Measurements from ENCODE around the gene HNRNPA2B1.
A peak's percentile ranks its signal among the peaks of the same experiment; 100 is the strongest.
"Not testable (repeated sequence)": the region's sequence is repeated elsewhere in the genome, so short reads cannot be mapped to it uniquely, and the experiment has no call there.

The HNRNPA2B1 gene

GRCh38 chr7:26151650-26151952, 48.9 kb downstream of the HNRNPA2B1 start:
- Histone ChIP-seq H3K18ac (ENCODE audit: low read length) (no peak overlapping the region), H4K8ac (ENCODE audit: low read depth, low read length) (no peak overlapping the region), H3K9ac (ENCODE audit: low read length) (peak overlapping the region; percentile 65), H2BK5ac (ENCODE audit: low read length) (no peak overlapping the region), H2BK15ac (replicated peaks; ENCODE audit: low read depth) (no peak overlapping the region), H4K5ac (ENCODE audit: low read length) (no peak overlapping the region), H3K23ac (ENCODE audit: low read length) (no peak overlapping the region), H3K36me3 (ENCODE audit: control insufficient read depth, insufficient read depth, low read length) (no peaks in the 10 kb centered on the region), H3K4ac (ENCODE audit: low read depth, low read length) (no peak overlapping the region), H3K79me2 (ENCODE audit: control insufficient read depth, insufficient read depth, low read length) (peaks cover 26% of the 10 kb centered on the region), H2AK5ac (ENCODE audit: low read length) (no peak overlapping the region), H3K4me2 (ENCODE audit: low read length) (peak overlapping the region; percentile 53), H3K4me3 (ENCODE audit: low read length) (no peak overlapping the region), H3K27ac (ENCODE audit: low read depth, low read length) (no peak overlapping the region), H3K56ac (ENCODE audit: low read length) (peak overlapping the region; percentile 84), H3K79me1 (ENCODE audit: low read length) (no peaks in the 10 kb centered on the region), H2BK120ac (ENCODE audit: low read depth, low read length) (no peak overlapping the region), H3K27me3 (ENCODE audit: insufficient read depth, low read length, poor library complexity) (no peaks in the 10 kb centered on the region), H3K4me1 (ENCODE audit: control insufficient read depth, low read depth, low read length) (peaks cover 9% of the 10 kb centered on the region)
- DNase-seq: no peak
- no CpG with 5 or more reads among the region's 10 CpGs for WGBS (ENCODE audit: extremely low coverage, insufficient coverage, low lambda C conversion rate)

GRCh38 chr7:26151096-26151495, 49.5 kb downstream of the HNRNPA2B1 start:
- Histone ChIP-seq H3K27me3 (ENCODE audit: insufficient read depth, low read length, poor library complexity) (no peaks in the 10 kb centered on the region), H4K8ac (ENCODE audit: low read depth, low read length) (no peak overlapping the region), H3K4ac (ENCODE audit: low read depth, low read length) (no peak overlapping the region), H3K9ac (ENCODE audit: low read length) (no peak overlapping the region), H3K27ac (ENCODE audit: low read depth, low read length) (no peak overlapping the region), H3K18ac (ENCODE audit: low read length) (no peak overlapping the region), H3K4me1 (ENCODE audit: control insufficient read depth, low read depth, low read length) (peaks cover 9% of the 10 kb centered on the region), H4K5ac (ENCODE audit: low read length) (no peak overlapping the region), H2BK5ac (ENCODE audit: low read length) (no peak overlapping the region), H3K79me1 (ENCODE audit: low read length) (no peaks in the 10 kb centered on the region), H2AK5ac (ENCODE audit: low read length) (no peak overlapping the region), H3K56ac (ENCODE audit: low read length) (no peak overlapping the region), H3K36me3 (ENCODE audit: control insufficient read depth, insufficient read depth, low read length) (no peaks in the 10 kb centered on the region), H3K79me2 (ENCODE audit: control insufficient read depth, insufficient read depth, low read length) (peaks cover 23% of the 10 kb centered on the region), H2BK15ac (replicated peaks; ENCODE audit: low read depth) (no peak overlapping the region), H2BK120ac (ENCODE audit: low read depth, low read length) (no peak overlapping the region), H3K4me3 (ENCODE audit: low read length) (no peak overlapping the region), H3K23ac (ENCODE audit: low read length) (no peak overlapping the region), H3K4me2 (ENCODE audit: low read length) (no peak overlapping the region)
- no CpG with 5 or more reads among the region's 5 CpGs for WGBS (ENCODE audit: extremely low coverage, insufficient coverage, low lambda C conversion rate)
- no peak for DNase-seq

- Histone ChIP-seq H3K18ac (ENCODE audit: low read length) (no peak overlapping the region), H3K56ac (ENCODE audit: low read length) (no peak overlapping the region), H3K4ac (ENCODE audit: low read depth, low read length) (no peak overlapping the region), H3K27ac (ENCODE audit: low read depth, low read length) (no peak overlapping the region), H3K4me1 (ENCODE audit: control insufficient read depth, low read depth, low read length) (peaks cover 3% of the 10 kb centered on the region), H2AK5ac (ENCODE audit: low read length) (no peak overlapping the region), H2BK5ac (ENCODE audit: low read length) (no peak overlapping the region), H4K8ac (ENCODE audit: low read depth, low read length) (no peak overlapping the region), H3K79me2 (ENCODE audit: control insufficient read depth, insufficient read depth, low read length) (peaks cover 10% of the 10 kb centered on the region), H3K4me3 (ENCODE audit: low read length) (no peak overlapping the region), H3K9ac (ENCODE audit: low read length) (no peak overlapping the region), H2BK120ac (ENCODE audit: low read depth, low read length) (no peak overlapping the region), H3K23ac (ENCODE audit: low read length) (no peak overlapping the region), H3K27me3 (ENCODE audit: insufficient read depth, low read length, poor library complexity) (no peaks in the 10 kb centered on the region), H3K79me1 (ENCODE audit: low read length) (no peaks in the 10 kb centered on the region), H4K5ac (ENCODE audit: low read length) (no peak overlapping the region), H3K36me3 (ENCODE audit: control insufficient read depth, insufficient read depth, low read length) (no peaks in the 10 kb centered on the region), H3K4me2 (ENCODE audit: low read length) (no peak overlapping the region), H2BK15ac (replicated peaks; ENCODE audit: low read depth) (no peak overlapping the region)
- no peak for DNase-seq
- WGBS (ENCODE audit: extremely low coverage, insufficient coverage, low lambda C conversion rate): no CpG with 5 or more reads among the region's 1 CpG
Measured at GRCh38 chr7:26149391-26149977, 51.1 kb downstream of the HNRNPA2B1 start.

GRCh38 chr7:26148307-26148700, 52.2 kb downstream of the HNRNPA2B1 start:
- no CpG with 5 or more reads among the region's 29 CpGs for WGBS (ENCODE audit: extremely low coverage, insufficient coverage, low lambda C conversion rate)
- not testable (repeated sequence) for H3K23ac ChIP-seq (ENCODE audit: low read length); DNase-seq; H3K18ac ChIP-seq (ENCODE audit: low read length); H3K27me3 ChIP-seq (ENCODE audit: insufficient read depth, low read length, poor library complexity); H3K27ac ChIP-seq (ENCODE audit: low read depth, low read length); H3K9ac ChIP-seq (ENCODE audit: low read length); H2BK120ac ChIP-seq (ENCODE audit: low read depth, low read length); H2AK5ac ChIP-seq (ENCODE audit: low read length); H2BK15ac ChIP-seq (replicated peaks; ENCODE audit: low read depth); H3K4me3 ChIP-seq (ENCODE audit: low read length); H4K8ac ChIP-seq (ENCODE audit: low read depth, low read length); H3K56ac ChIP-seq (ENCODE audit: low read length); H3K4me1 ChIP-seq (ENCODE audit: control insufficient read depth, low read depth, low read length); H3K36me3 ChIP-seq (ENCODE audit: control insufficient read depth, insufficient read depth, low read length); H3K4me2 ChIP-seq (ENCODE audit: low read length); H3K79me2 ChIP-seq (ENCODE audit: control insufficient read depth, insufficient read depth, low read length); H3K79me1 ChIP-seq (ENCODE audit: low read length); H4K5ac ChIP-seq (ENCODE audit: low read length); H3K4ac ChIP-seq (ENCODE audit: low read depth, low read length); H2BK5ac ChIP-seq (ENCODE audit: low read length)

DNA sequence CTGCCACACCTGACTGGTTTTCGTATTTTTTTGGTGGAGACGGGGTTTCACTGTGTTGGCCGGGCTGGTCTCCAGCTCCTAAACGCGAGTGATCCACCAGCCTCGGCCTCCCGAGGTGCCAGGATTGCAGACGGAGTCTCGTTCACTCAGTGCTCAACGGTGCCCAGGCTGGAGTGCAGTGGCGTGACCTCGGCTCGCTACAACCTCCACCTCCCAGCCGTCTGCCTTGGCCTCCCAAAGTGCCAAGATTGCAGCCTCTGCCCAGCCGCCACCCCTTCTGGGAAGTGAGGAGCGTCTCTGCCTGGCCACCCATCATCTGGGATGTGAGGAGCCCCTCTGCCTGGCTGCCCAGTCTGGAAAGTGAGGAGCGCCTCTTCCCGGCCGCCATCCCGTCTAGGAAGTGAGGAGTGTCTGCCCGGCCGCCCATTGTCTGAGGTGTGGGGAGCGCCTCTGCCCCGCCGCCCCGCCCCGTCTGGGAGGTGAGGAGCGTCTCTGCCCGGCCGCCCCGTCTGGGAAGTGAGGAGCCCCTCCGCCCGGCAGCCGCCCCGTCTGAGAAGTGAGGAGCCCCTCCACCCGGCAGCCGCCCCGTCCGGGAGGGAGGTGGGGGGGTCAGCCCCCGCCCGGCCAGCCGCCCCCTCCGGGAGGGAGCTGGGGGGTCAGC, 52.8 kb downstream of the HNRNPA2B1 start:
- H3K36me3 ChIP-seq (ENCODE audit: control insufficient read depth, insufficient read depth, low read length); H3K9ac ChIP-seq (ENCODE audit: low read length); H3K4me3 ChIP-seq (ENCODE audit: low read length); H3K18ac ChIP-seq (ENCODE audit: low read length); H3K56ac ChIP-seq (ENCODE audit: low read length); H2BK5ac ChIP-seq (ENCODE audit: low read length); H4K8ac ChIP-seq (ENCODE audit: low read depth, low read length); H3K4me1 ChIP-seq (ENCODE audit: control insufficient read depth, low read depth, low read length); H2AK5ac ChIP-seq (ENCODE audit: low read length); H3K4ac ChIP-seq (ENCODE audit: low read depth, low read length); H3K27ac ChIP-seq (ENCODE audit: low read depth, low read length); H3K27me3 ChIP-seq (ENCODE audit: insufficient read depth, low read length, poor library complexity); H3K79me2 ChIP-seq (ENCODE audit: control insufficient read depth, insufficient read depth, low read length); H3K79me1 ChIP-seq (ENCODE audit: low read length); H3K4me2 ChIP-seq (ENCODE audit: low read length); H4K5ac ChIP-seq (ENCODE audit: low read length); H3K23ac ChIP-seq (ENCODE audit: low read length); H2BK15ac ChIP-seq (replicated peaks; ENCODE audit: low read depth); DNase-seq; H2BK120ac ChIP-seq (ENCODE audit: low read depth, low read length): not testable (repeated sequence)
- WGBS (ENCODE audit: extremely low coverage, insufficient coverage, low lambda C conversion rate): no CpG with 5 or more reads among the region's 43 CpGs

DNA sequence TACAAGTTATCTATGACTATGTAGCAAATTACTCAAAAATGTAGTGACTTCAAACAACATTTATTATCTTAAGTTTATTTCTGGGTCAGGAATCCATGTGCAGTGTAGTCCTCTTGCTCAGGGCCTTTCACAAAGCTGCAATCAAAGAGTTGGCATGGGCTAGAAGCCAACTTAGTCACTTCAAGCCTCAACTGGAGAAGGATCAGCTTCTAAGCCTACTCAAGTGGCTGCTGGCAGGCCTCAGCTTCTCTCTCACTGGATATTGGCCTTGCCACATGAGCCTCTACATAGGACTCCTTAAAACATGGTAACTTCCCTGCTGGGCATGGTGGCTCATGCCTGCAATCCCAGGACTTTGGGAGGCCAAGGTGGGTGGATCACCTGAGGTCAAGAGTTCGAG, 53.5 kb downstream of the HNRNPA2B1 start:
- Histone ChIP-seq H3K4me2 (ENCODE audit: low read length) (no peak overlapping the region), H3K4ac (ENCODE audit: low read depth, low read length) (no peak overlapping the region), H3K56ac (ENCODE audit: low read length) (no peak overlapping the region), H4K5ac (ENCODE audit: low read length) (no peak overlapping the region), H3K79me2 (ENCODE audit: control insufficient read depth, insufficient read depth, low read length) (no peaks in the 10 kb centered on the region), H2AK5ac (ENCODE audit: low read length) (no peak overlapping the region), H3K79me1 (ENCODE audit: low read length) (no peaks in the 10 kb centered on the region), H2BK5ac (ENCODE audit: low read length) (no peak overlapping the region), H3K9ac (ENCODE audit: low read length) (no peak overlapping the region), H4K8ac (ENCODE audit: low read depth, low read length) (no peak overlapping the region), H2BK15ac (replicated peaks; ENCODE audit: low read depth) (no peak overlapping the region), H3K23ac (ENCODE audit: low read length) (no peak overlapping the region), H3K27me3 (ENCODE audit: insufficient read depth, low read length, poor library complexity) (no peaks in the 10 kb centered on the region), H3K18ac (ENCODE audit: low read length) (no peak overlapping the region), H3K4me1 (ENCODE audit: control insufficient read depth, low read depth, low read length) (peaks cover 2% of the 10 kb centered on the region), H3K36me3 (ENCODE audit: control insufficient read depth, insufficient read depth, low read length) (no peaks in the 10 kb centered on the region), H2BK120ac (ENCODE audit: low read depth, low read length) (no peak overlapping the region), H3K4me3 (ENCODE audit: low read length) (no peak overlapping the region), H3K27ac (ENCODE audit: low read depth, low read length) (no peak overlapping the region)
- DNase-seq: no peak
- WGBS (ENCODE audit: extremely low coverage, insufficient coverage, low lambda C conversion rate): no CpG with 5 or more reads among the region's 1 CpG
